Measurements from ENCODE around the gene ARMS2. TPM values are rescaled to one million over a fixed set of nuclear protein-coding genes. Genes with fewer than 3 reads are reported as not detected.
A peak's percentile ranks its signal among the peaks of the same experiment; 100 is the strongest.

The ARMS2 gene
- total RNA-seq, 1 donor from 2014 or later: not detected

DNA sequence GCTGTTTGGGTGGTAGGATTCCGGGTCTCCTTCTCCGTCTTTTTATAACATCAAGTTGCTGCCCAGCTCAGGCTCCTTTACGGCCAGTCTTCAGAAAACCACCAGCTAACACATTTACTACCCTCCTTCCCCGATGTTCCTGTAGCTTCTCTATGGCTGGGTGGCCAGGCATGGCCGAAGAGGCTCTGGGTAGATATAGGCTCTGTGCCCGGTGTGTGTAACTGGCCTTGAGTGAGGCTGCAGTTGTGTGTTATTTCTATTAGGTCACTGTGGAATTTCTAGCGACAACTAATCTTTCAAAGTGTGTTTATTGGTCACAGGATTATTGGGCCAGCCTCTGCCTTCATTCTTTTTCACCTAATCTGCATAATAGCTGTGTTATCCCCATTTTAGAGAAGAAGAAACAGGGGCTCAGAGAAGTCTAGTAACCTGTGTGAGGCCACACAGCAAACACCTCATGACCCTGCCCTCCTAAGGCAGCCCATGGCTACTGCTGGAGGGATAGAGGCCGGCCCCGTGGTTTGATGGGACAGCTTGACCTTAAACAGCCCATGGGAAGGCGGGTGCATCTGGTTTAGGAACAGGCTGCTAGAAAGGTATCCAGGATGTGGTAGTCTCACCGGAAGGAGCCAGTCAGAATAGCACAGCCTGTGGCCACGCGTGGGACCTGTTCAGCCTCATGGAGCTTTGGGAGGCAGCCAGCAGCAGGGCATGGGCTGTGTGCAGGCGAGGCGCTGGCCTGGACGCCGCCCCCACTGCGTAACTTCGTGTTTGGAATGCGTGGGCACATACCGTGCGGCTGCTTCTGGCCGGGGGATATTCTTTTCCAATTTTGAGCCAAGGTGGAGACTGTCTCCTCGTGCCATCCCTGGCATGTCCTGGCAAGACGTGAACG, 36.6 kb downstream of the ARMS2 start:
- ATAC-seq (no peak), DNase-seq (ENCODE audit: low spot score) (no peak)

DNA sequence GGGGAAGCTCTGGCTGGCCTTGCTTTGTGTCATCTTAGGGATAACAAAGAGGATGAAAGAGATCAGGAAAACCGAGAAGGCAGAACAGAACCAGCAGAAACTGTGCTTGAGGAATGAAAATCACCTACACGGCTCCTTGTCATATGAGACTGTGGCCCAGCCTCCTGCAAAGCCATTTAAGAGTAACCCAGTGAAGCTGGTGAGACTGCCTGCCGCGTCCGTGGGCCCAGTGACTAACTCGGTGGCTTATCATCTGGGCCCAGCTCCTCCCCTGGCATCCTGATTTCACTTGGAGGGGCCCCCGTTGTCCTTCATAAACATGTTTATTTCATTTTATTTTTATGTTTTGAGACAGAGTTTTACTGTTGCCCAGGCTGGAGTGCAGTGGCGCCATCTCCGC, 37.6 kb downstream of the ARMS2 start:
- ATAC-seq: no peak
- no peak for DNase-seq (ENCODE audit: low spot score)

DNA sequence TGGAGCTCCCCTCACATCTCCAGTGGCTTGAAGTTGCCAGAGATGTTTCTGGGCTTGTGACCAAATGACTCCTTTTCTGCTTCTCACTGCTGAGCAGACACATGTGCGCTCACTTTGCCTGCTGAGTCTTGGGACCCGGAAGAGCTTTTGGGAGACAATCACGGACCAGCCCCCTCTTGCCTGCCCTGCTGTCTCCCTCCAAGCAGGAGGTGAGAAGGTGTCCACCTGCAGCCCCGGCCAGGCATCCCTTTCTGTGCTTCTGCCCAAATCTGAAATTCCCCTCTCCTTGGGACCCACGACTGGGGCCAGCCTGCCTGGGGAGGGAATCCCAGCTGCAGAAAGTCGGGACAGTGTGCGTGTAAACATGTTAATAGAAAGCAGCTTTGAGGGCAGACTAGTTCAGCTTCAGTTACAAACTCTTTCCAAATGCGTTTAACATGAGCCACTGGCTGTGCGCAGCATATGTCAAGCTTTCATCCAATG, 38.6 kb downstream of the ARMS2 start:
- ATAC-seq (no peak), DNase-seq (ENCODE audit: low spot score) (no peak)

DNA sequence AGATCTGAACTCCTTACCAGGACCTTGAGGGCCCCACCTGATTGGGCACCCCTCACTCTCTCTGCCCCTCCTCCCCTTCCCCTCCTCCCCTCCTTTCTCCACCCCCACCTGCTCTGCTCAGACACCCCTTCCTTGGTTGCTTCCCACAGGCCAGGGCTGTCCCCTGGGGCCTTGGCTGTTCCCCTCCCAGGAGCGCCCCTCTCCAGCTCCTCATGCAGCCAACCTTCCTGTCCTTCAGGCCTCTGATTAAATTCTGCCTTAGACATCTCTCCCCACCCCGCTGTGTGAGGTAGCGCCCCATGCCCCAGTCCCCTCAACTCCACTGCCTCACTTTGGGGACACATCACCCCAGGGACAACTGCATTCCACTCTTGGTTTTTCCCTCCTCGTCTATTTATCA, 39.3 kb downstream of the ARMS2 start:
- DNase-seq (ENCODE audit: low spot score) (no peak), ATAC-seq (no peak)

DNA sequence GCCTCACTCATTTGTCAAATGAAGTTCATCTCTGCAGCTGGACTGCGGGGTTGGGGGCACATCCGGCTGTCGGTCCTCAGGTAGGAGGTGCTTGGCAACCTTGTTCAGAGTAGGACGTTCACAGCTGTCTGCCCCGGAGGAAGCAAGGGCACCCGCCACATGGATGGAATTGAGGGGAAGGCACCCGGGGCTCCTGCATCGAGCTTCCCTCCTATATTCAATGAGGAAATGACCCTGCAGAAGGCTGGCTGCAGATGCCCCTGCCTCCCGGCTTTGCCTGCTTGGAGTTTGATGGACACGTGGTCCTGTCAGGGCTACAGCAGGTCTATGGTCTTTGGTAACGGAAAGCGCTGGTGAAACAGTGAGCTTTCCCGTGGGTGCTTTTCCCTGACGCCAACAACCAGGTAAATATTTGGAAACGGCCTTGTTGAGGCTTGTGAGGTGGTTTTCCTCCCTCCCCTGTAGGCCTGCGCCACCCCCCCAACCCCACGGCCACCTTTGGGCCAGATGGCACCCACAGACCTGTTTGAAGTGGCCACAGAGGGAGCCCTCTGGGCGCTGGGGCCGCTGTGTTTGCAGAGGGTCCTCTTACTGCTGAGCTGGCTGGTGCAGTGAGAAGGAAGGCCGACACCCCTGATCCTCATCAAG, 39.8 kb downstream of the ARMS2 start:
- ATAC-seq (no peak), DNase-seq (ENCODE audit: low spot score) (no peak)

- no peak for DNase-seq (ENCODE audit: low spot score)
- no peak for ATAC-seq
These were observed 40.4 kb downstream of the ARMS2 start for GRCh38 chr10:122494833-122495232.

DNA sequence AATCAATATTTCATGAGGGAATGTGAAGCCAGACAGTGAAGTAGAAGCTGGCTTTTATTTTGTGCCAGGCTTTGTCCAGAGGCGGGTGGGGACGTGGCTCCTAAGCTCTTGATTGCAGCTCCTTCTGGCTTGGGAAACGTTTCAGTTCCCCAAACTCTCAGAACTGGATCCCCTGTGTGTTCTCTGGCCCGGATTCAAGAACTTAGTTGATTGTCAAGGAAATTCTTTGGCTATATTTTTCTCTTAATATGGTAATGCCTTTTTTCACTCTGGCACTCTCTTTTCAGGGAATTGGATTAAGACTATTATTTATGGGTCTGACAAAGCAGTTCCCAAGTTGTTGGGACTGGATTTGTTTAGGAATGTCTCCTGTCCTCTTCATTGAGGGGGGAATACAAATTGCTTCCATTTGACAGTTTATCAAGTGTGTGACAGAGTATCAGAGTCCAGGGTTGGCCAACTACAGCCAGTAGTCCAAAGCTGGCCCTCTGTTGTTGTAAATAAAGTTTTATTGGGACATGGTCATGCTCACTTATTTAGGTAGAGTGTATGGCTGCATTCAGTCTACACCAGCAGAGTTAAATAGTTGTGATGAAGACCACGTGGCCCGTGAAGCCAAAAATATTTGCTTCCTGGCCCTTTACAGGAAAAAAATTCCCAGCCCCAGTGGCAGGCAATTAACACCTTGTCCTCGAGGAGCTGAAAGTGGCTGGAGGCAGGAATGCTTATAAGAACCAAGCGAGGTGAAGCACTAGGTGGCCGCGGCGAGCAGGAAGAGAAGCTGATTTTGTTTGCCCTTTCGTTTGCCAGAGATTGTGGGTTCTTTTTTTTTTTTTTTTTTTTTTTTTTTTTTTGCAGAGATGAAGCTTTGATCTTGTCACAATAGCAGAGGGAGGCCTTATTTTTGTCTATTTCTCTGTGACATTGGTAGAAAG, 41.2 kb downstream of the ARMS2 start:
- no peak for ATAC-seq
- no peak for DNase-seq (ENCODE audit: low spot score)

GRCh38 chr10:122497241-122497640, 42.8 kb downstream of the ARMS2 start:
- no peak for DNase-seq (ENCODE audit: low spot score)
- ATAC-seq: no peak

- DNase-seq (ENCODE audit: low spot score) (no peak), ATAC-seq (no peak)
These were observed 44.1 kb downstream of the ARMS2 start for GRCh38 chr10:122498521-122498920.

DNA sequence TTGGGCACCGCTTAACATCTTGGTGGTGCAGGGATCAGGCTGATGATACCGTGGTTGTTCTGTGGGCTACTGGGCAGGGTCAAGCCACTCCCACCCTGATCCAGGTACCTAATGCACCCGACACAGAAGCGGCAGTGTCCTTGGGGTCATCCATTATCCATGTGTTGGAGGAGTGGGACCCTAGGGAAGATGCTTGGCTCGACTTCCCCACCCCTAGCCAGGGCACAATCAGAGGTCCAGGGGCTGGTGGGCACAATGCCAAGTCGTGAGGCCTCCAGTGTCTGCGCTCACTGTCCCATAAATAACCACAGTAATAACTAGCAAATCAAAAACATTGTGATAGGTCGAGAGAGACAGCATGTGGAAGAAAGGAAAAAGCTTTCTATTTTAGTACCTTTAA, 44.6 kb downstream of the ARMS2 start:
- no peak for DNase-seq (ENCODE audit: low spot score)
- no peak for ATAC-seq

DNA sequence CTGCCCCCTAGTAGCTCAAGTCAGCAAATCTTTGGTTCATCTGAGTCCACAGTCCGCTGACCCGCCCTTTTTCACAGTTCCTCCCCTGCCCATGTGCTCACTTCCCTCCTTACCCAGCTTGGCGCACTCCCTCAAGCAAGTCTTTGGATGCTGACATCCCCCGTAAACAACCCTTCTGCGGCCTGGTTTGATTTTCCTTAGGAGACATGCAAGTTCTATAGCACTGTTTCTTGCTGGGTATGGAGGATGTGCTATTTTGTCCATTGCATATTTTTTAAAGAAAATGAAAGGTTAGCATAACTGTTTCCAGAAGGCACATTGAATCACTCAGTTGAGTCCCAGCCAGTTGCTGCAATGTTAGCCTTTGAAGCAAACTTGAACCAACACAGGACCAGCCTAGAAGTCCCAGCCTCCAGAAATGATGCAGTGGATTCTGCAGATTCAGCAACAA, 45.1 kb downstream of the ARMS2 start:
- DNase-seq (ENCODE audit: low spot score): no peak
- ATAC-seq: peak; percentile 62

- DNase-seq (ENCODE audit: low spot score) (no peak), ATAC-seq (no peak)
These were observed 45.7 kb downstream of the ARMS2 start for GRCh38 chr10:122500194-122500593.

DNA sequence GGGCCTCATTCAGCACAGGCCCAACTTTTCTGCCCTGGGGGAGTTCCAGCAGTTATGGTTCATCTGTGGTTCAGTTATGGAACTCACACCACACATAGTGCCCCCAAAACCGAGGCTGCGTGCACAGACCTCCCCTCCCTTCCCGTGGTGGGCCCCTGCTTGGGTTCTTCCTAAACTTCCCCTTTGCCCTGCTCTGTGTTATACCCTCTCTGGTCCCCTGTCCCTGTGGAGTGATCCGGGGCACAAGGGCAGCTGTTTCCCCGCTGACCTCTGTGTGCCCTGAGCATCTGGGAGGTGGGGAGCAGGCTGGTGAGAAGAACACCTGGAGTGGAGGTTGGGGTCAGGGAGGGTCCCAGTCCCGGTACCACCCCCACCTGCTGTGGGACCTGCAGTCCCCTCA, 46.3 kb downstream of the ARMS2 start:
- ATAC-seq (no peak), DNase-seq (ENCODE audit: low spot score) (no peak)

GRCh38 chr10:122503012-122503411, 48.6 kb downstream of the ARMS2 start:
- ATAC-seq: no peak

DNA sequence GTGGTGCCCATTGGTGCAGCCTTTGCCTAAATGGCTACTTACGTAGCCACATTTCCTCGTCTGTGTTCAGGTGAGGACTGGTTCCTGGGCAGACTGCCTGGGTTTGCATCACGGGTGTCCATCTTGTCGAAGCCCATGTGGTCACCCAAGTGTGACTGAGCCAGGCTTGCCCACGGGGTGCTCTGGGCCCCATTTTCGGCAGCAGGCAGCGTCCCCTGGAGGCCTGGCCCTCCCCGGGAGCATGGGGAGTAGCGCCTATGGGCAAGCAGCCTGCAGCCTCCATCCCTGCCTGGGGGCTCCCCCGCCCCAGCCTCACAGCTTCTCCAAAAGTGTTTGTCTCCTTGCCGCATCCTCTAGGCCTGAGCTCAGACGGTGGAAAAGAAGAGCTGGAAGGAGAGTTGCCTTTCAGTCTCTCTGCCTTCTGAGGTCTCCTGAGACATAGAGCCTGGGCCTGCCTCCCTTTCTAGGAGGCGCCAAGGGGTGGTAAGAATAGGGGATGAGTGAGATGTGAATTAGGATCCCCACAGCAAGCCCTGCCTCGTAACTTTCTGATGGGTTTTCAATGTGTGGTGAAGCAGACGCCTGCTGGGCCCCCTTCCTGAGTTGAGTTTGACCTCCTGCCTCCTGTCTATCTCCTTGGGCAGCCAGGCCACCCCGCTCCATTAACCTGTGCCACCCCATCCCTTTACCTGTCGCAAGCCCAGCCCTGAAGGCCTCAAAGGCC, 49.6 kb downstream of the ARMS2 start:
- DNase-seq (ENCODE audit: low spot score): no peak
- no peak for ATAC-seq

More at GRCh38 chr10:122503012-122503411, 48.6 kb downstream of the ARMS2 start:
- DNase-seq (ENCODE audit: low spot score): no peak

GRCh38 chr10:122504610-122504950, 50.1 kb downstream of the ARMS2 start:
- DNase-seq (ENCODE audit: low spot score) (peak; percentile 89), ATAC-seq (peak; percentile 99)

DNA sequence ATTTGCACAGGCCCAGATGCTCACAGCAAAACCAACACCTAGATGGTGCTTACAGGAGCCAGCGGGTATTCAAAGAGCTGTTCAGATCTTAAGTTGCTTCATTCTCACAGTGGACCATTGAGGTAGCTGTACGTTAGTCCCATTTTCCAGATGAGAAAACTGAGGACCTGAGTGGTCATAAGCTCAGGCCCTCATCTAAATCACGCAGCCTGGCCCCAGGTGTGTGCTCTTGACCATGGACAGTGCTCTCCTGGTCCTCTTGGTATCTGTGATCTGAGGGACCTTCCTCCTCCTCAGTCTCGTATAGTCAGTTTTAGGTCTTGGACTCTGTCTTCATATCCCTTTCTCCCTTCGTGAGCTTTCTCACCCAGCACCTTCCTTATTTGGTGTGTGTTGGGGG, 50.6 kb downstream of the ARMS2 start:
- ATAC-seq (no peak), DNase-seq (ENCODE audit: low spot score) (no peak)

- no peak for ATAC-seq
- DNase-seq (ENCODE audit: low spot score): no peak
These were observed 51.6 kb downstream of the ARMS2 start for GRCh38 chr10:122505885-122506645.
